Immature natural killer cell (primary cell): Measurements from ENCODE around the gene NME8. TPM values are rescaled to one million over a fixed set of nuclear protein-coding genes. Genes with fewer than 3 reads are reported as not detected.

Source experiments
- polyA plus RNA-seq, 3 donors: library from polyadenylated mRNA; unstranded; fragments of 300-500 nt; fragmentation: Illumina TruSeq; gene quantifications; one replicate each; pipeline ENCODE4 v1.2.3, GENCODE V29; 2021

NME8 gene
- polyA plus RNA-seq, 3 donors from 2014 or later, result 2.6 to 14.1 (median 4.7) TPM

Other genes starting within 250 kb of the NME8 start
- gene GPR141, start 164.8 kb upstream of the NME8 start, polyA plus RNA-seq, result 10 to 100 TPM in 2 of 3 donors, 1 to 10 TPM in 1; 9.4 to 24.8 (median 24.3) TPM
- not detected for gene SFRP4, start 68.2 kb downstream of the NME8 start, polyA plus RNA-seq
- 10 to 100 TPM in 1 of 3 donors, 1 to 10 TPM in 2; 5.2 to 11.2 (median 6.9) TPM for gene EPDR1, start 72.0 kb downstream of the NME8 start, polyA plus RNA-seq